ENCODE measurements around the gene SLC3A2.
"Not testable (repeated sequence)": the region's sequence is repeated elsewhere in the genome, so short reads cannot be mapped to it uniquely, and the experiment has no call there.

The SLC3A2 gene

DNA sequence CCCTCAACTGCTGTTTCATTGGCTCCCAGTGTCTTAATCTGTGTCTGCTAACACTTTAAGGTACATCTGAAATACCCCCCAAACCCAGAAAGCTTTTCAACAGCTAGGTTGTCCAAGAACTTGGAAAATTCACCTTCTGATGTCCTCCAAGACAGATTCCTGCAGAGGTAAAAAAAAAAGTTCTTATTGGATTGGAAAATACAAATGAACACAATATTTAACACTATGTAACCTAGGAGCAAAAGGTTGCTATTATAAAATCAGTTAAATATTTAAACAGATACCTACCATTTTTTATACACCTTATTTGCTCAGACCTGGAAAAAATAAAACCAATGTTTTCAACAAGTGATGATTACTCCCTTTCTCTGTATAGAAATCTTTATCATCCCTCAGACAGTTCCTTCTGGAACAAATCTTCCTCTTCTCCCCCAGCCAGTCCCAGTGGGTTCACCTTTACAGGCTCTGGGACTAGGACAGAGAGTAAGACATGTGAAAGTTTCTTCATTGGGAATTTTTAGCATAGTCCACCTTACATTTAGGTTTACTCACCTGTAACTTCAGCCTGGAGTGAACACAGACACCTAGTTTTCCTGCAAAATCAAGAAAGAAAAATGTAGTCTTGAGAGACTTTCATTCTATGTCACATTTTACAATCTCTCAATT is 28.0 kb upstream of the SLC3A2 start:
- no peak for DNase-seq

DNA sequence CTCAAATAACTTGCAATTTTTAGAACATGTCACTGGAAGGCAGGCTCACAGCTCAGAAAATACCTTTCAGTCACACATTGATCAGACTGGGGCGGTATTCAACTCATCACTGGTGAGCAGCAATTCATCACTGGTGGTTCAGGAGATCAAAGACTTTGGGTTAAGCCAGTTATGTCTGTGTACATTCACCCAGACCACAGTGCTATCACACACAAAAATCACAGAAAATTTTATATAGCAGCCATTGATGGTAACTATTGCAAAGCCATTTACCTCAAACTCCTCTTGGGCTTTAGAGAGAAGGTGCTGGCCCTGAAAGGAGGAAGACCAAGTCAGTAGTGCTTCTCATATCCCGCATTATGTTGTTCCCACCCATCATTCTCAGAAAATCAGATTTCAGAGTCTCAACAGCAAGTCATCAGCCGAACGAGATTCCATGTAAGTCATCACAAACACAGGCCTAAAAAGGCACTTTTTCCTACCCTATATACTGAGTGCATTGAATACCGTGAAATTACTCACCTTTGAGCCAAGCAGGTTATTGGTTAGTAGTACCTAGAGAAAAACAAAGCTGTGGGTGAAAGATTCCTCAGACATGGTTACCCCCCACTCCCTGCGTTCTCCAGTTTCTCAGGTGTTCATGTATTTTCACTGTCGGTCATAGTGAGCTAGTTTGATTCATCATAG is 27.3 kb upstream of the SLC3A2 start:
- DNase-seq = no peak

DNA sequence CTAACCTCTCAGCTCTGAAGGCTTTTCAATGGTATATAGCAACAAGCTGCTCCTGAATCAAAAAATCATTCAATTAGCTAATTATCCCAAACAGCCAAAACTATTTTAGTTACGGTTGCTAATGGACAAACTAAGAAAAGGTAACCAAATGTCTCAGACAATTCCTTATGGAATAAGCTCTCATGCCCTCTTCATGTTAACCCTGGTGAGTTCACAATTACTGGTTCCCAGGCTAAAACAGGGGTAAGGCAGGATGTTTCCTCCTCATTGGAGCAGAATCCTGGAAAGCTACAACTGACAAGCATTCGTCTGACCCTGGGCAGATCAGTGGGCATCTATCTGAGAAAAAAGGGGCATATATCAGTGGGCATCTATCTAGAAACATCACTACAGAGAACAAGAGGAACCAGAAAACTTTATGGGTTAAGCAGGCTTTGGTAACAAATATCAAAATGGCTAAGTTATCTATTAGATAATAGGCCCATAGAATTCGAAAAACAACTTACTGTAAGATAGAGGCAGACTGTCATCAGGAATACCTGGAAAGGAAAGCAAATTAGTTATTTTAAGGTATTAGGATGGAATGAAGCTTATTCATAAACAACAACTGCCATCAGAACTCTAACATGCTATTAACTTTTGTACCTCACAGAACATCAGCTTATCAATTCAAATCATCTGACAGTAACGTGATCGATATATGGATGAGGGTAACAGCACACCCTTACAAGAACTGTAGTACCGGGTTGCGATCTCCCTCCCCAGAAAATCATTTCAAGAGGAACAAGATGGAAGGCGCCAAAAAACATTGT is 26.5 kb upstream of the SLC3A2 start:
- DNase-seq = no peak

DNA sequence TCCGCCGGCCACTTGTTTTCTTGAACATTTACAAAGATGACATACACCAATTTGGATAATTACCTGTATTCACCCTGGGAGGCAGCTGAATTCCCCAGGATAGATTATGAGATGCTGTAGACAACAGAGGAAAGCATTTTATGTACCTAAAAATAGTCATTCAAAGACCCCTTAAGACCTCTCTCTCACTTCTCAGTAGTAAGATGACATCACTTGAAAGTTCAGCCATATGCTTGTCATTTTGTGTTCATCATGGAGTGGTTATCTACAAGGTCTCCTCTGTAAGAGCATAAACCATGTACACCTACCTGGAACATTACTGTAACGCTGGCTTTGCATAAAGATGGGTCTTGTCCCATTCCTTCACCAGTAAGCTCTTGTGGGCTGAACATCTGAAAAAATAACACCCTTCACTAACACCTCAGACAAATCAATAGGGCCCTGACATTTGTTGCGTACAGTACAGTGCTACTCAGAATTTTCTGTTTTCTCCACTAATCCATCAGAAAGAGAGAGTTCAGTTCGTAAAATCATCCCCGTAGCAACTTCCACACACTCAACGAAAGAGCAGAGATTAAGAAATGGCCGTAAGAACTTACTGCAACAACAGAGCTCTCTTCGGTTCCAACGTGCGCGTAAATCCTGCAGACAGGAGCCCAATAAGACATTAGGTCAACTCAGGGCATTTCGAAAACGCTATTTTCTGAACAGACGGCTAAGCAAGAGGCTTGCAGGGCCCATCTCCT is 25.7 kb upstream of the SLC3A2 start:
- DNase-seq = no peak

DNA sequence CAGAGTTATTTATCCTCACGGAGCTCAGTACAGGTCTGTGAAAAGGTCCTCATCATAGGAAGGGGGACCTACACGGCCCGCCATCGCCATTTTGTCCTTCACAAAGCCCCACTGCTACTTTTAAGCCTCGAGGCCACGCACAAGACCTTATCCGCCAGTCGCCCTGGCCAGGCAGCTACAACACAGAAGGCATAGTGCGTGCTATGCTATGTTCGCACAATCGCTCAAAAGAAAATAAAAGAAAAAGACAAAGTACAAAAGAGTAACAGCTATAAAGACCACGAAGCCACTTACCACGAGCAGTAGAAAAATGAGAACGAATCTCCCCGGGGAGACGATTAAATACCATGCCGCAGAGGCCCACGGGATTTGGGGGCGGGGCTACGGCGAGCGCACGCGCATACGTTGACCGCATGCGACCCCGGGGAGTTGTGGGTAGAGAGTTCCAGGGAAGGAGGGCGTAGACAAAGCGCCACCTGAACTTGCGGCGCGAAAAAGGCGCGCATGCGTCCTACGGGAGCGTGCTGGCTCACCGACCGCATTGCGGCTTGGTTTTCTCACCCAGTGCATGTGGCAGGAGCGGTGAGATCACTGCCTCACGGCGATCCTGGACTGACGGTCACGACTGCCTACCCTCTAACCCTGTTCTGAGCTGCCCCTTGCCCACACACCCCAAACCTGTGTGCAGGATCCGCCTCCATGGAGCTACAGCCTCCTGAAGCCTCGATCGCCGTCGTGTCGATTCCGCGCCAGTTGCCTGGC is 24.9 kb upstream of the SLC3A2 start:
- DNase-seq = peak; percentile 93 to 97

DNA sequence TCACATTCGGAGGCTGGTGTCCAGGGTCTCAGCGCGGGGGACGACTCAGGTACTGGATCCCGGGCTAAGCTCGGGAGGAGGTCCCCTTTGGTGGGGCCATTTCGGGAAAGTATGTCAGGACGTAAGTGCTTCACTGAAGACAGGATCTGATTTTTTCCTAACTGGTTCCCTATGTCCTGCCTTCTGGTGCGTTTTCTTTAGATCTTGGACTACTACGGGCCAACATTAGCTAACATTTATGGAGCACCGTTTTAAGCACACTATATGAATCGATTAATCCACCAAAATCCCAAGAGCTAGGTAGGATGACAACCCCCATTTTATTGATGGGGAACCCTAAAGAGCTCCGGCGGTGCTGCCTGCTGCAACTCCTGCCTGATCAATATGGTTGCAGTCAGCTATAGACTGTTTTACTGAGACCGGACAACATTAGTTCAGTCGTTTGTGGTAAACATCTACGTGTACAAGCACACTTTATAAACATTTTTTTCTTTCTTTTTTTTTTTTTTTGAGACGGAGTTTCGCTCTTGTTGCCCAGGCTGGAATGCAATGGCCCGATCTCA is 24.3 kb upstream of the SLC3A2 start:
- DNase-seq = no peak

DNA sequence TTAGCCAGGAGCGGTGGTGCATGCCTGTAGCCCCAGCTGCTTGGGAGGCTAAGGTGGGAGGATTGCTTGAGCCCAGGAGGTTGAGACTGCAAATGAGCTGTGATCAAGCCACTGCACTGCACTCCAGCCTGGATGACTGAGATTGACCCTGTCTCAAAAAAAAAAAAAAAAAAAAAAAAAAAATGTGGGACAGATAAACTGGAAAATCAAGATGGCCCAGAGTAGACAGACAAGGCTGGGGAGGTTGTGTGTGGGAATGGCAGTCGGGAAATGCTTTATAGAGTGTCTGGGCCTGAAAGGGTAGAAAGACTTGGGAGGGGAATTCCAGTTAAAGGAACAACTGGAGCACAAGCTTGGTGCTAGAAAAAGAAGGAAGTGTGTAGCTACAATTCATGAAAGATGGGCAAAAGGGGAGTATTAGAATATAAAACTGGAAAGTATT is 23.1 kb upstream of the SLC3A2 start:
- peak in 1 of 2 experiments; percentile 20 for DNase-seq

DNA sequence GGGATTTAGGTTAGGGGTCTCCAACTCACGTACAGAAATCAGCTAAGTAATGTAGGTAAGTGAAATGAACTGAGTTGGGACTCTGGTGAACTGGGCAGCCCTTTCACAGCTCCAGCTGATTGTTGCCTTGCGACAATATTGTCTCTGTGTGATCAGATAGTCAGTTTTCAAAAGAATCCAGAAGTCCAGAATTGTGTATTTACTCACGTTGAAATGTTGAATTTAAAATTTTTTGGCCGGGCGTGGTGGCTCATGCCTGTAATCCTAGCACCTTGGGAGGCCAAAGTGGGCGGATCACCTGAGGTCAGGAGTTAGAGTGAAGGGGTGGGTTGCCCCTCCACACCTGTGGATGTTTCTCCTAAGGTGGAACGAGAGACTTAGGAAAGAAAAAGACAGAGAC is 22.5 kb upstream of the SLC3A2 start:
- no peak for DNase-seq

DNA sequence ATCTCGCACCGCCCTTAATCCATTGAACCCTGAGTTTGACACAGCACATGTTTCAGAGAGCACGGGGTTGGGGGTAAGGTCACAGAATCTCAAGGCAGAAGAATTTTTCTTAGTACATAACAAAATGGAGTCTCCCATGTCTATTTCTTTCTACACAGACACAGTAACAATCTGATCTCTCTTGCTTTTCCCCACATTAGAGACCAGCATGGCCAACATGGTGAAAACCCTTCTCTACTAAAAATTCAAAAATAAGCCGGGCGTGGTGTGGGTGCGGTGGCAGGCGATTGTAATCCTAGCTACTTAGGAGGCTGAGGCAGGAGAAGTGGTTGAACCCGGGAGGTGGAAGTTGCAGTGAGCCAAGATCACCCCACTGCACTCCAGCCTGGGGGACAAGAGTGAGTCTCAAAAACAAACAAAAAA is 21.4 kb upstream of the SLC3A2 start:
- peak in 1 of 2 experiments; percentile 18 for DNase-seq

DNA sequence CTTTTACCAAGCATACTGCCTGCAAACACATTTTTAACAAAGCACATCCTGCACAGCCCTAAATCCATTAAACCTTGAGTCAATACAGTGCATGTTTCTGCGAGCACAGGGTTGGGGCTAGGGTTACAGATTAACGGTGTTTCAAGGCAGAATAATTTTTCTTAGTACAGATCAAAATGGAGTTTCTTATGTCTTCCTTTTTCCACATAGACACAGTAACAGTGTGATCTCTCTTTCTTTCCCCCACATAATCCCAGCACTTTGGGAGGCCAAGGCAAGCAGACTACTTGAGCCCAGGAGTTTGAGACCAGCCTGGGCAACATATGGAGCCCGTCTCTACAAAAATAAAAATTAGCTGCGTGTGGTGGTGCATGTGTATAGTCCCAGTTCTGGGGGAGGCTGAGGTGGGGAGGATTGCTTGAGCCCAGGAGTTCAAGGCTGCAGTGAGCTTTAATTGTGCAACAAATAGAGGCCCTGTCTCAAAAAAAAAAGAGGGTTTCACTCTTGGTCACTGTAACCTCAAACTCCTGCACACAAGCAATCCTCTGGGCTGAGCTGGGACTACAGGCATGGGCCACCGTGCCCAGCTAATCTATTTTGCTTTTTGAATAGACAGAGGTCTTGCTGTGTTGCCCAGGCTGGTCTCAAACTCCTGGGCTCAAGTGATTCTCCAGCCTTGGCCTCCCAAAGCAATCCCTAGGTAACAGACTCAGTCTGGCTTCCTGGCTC is 19.7 kb upstream of the SLC3A2 start:
- DNase-seq = peak in 1 of 2 experiments; percentile 44

DNA sequence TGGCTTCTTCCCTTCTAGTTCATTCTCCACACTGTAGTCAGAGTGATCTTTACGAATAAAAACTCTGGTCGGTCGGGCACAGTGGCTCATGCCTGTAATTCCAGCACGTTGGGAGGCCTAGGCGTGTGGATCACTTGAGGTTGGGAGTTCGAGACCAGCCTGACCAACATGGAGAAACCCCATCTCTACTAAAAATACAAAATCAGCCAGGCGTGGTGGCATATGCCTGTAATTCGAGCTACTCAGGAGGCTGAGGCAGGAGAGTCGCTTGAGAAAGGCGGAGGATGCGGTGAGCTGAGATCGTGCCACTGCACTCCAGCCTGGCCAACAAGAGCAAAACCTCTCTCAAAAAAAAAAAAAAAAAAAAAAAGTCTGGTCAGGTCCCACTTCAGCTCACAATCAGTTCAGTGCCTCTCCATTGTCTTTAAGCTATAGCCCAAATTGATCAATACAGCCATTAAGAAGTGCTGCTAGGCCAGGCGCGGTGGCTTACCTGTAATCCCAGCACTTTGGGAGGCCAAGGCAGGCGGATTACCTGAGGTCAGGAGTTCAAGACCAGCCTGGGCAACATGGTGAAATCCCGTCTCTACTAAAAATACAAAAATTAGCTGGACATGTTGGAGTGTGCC is 19.0 kb upstream of the SLC3A2 start:
- not testable (repeated sequence) for DNase-seq

DNA sequence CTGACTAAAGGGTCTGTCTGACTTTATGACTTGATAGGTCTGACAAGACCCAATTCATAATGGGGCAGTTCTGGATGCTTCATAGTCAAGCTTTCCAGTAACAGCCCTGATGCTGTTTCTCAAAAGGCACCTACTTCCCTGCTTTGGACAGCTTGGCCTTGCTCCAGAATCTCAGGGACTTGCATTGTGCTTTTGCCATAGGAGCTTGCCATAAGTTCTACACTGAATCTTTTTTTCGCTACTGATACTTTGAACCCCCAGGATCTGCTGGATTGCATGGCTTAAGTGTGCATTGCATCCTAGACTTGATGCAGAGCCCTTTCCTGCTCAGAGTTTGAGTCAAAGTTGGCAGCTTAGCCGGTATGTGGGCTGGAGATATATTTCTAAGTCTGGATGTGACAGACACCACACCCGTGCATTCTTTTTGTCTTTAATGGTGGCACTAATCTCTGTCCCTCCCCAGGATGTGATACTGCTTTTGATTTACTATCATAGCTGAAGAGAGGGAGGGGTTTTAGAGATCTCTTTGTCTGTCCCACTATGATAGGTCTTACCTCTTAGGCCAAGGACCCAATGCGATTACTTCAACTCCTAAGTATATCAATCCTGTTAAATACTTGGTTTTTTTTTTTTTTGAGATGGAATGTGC is 16.9 kb upstream of the SLC3A2 start:
- DNase-seq = no peak

DNA sequence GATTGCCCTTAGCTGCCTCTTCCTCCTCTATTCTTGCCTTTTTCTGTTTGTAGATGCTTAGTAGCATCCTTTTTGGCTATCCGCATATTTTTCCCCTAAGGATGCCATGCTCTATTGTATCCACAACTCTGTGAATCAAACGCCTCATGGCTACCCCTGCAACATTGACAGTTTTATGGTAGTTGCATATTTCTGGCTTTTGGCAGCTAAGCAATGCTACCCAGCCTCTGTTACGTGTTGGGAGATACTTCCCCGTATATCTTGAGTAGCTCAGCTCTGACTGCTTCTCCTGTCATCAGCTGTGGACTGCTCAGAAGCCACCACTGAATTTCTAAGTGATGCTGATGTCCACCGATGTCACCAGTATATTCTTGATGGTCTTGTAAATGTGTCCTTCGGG is 15.1 kb upstream of the SLC3A2 start:
- no peak for DNase-seq

DNA sequence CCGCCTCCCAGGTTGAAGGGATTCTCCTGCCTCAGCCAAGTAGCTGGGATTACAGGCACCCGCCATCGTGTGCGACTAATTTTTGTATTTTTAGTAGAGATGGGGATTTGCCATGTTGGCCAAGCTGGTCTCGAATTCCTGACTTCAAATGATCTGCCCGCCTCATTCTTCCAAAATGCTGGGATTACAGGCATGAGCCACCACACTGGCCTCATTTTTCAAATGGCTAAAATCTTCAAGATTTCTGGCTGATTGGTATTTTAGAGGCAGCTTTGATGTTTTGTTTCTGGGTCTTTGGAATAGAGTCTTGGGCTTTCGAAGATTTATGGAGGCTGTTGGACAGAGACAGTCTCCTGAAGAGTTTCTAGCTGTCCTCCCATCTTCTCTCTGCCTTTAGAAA is 5.8 kb upstream of the SLC3A2 start:
- no peak for DNase-seq

DNA sequence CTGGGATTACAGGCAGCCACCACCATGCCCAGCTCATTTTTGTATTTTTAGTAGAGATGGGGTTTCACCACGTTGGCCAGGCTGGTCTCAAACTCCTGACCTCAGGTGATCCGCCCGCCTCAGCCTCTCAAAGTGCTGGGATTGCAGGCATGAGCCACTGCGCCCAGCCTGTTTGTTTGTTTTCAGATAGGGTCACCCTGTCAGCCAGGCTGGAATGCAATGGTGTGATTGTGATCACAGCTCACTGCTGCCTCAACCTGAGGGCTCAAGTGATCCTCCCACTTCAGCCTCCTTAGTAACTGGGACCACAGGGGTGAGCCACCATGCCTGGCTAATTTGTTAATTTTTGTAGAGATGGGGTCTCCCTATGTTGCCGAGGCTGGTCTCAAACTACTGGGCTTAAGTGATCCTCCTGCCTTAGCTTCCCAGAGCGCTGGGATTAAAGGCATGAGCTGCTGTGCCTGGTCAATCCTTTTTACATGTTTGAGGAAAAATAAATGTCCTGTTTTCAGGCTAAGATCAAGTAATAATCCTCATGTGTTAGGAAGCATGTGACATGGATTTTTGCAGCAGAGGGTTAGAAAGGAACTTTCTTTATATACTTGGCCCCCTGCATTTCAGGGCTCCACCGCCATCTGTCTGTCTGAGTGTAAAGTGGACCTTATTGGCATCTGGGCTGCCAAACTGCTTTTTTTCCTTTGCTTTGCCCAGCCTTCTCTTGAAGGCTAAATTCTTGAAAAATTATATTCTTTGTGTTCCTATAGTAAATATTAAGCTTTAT is 4.8 kb upstream of the SLC3A2 start:
- DNase-seq = peak in 1 of 2 experiments; percentile 51

DNA sequence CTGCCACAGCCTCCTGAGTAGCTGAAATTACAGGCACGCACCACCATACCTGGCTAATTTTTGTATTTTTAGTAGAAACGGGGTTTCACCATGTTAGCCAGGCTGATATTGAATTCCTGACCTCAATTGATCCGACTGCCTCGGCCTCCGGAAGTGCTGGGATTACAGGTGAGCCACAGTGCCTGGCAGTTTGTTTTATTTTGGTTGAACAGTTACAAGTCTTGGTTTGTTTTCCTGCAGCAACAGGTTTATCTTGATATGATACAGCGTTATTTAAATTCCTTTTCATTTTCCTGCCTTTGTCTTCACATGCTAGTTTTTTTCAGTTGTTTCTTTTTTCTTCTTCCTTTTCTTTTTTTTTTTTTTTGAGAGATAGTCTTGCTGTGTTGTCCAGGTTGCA is 4.0 kb upstream of the SLC3A2 start:
- no peak for DNase-seq

DNA sequence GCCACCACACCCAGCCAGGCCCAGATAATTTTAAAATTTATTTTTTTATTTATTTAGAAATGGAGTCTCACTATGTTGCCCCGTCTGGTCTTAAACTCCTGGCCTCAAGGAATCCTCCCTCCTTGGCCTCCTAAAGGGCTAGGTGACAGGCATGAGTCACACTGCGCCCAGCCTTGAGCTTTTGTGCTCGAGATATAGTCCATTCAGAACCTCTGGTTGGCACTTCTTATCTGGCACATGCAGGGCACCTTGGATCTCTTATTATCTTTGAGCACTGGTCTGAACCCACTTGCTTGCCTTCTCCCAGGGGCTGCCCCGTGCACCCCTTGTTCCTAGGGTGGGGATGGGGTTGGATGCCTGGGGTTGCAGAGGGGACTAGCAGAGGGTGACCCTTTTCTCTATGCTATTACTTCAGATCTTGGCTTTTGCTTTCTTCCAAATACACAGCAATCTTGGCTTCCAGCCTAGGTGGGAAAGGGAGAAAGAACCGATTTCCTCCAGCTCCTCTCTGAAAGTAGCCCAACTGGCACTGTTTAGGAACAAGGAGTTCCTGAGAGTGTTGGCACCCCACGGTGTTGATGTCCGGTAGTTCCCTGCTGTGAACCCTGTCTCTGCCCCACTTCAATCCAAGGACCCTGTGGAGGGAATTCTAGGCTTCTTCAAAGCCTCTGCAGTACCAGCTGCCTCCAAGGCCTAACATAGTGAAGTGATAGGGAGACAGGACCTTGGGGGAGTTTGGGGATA is 1.3 kb upstream of the SLC3A2 start:
- no peak for DNase-seq

DNA sequence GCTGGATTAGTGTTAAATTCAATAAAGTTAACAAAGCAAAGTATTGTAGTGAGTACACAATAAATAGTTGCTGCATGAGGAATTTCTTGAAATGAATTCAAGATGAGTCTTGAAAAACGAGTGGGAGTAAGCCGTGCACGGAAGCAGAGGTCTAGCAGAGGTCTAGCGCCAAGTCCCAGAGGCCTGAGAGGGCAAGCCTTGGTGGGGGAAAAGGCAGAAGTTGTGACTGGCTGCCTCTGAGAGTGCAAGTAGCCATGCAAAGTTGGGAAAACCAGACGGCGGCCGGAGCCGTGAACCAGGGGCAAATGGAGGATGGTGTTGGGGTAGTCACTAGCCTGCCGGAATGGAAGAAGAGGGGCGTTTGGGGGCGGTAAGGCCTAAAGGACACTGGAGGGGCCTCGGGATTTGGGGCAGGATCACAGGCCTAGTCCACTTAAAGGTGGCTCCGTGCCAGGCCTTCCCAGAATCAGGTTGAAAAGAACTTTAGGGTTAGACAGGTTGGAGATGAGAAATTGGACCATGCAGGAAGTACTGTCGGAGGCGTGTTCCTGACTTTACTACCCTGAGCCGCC is 379 bp upstream of the SLC3A2 start:
- DNase-seq = no peak

Data from NCI-H524 (cell line).